GM04504 (cell line): ENCODE measurements around the gene ABCC12.

Experiments used
- DNase-seq: peaks from one replicate; pipeline ENCODE4 v3.0.0-alpha.2; 2012; ENCODE audit warnings: low read depth

The ABCC12 gene

DNA sequence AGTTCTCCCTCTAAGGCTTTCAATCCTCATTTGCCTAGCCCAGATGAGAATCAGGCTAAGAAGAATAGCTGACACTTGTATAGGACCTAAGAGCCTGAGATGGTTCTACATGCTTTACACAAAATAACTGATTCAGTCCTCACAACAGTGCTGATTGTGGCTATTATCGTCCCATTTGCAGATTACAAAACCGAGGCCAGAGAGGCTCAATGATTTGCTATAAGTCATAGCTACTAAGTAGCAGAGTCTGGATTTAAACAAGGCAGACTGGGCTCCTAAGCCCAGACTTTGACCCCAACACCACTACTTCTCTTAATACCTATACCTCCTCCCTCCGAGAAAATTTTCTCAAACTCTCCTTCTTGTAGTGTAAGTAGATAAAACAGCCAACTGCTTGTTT is 23.1 kb downstream of the ABCC12 start:
- no peak for DNase-seq

DNA sequence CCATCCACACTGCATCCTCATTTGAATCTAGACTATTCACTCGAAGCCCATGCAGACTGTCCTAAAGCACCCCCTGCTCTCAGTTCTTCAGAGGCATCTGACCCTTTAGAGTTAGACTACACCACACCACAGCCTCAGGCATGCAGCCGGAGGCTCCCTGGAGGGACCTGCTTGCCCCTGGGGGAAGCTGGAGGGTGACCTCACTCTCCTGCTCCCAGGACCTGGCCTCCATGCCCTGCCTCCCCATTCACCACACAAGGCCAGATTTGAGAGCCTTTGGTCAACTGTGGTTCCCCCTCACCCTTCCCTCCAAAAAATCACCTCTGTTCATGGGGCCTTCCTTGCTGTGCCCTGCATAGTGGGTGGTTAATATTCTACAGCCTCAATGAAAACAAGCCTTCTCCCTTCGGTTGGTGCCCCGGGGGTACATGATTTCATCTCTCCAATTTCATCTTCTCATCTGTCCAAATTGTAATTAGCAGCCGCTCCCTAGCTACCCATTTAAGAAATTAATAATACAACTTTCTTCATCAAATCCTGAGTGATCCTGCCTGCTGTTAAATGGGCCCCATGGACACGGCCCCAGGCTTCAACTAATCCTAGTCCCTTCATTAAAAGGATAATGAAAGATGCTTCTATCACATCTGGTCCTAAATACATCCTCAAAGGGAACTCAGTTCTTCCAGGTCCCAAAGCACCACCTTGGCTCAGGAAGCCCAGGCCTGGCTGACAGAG is 24.4 kb downstream of the ABCC12 start:
- no peak for DNase-seq

DNA sequence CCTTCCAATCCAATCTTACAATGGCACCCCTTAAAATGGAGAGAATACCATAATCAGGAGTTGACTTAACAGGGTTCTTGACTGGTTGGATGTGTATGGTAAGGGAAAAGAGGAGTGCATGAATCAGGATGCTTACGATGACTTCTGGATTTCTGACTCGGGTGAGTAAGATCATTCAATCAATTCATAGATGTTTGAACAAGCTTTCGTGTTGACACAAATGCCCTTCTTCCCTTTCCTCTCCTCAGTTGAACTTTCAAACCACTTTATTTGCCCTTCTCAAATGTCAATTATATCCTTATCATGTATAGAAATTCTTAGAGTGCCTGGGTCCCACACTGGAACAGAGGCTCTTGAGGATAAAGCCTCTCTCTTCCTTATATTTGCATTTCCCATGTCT is 25.9 kb downstream of the ABCC12 start:
- no peak for DNase-seq

DNA sequence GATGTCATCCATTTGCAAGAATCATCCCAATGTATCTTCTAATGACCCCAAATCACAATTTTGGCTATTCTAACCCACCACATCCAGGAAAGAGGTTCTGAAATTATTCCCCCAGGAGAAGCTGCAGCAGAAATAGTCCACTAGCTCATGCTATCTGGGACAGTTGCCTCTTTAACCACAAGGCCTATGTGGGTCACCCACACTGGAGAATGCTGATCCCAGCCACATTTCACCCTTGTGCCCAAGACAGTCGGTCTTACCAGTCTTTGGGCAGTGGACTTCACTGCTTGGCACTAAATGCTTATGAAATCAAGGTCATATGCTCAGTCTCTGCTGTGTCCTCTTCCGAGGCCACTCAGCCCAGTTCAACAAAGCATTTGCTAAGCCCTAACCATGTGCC is 27.0 kb downstream of the ABCC12 start:
- no peak for DNase-seq

DNA sequence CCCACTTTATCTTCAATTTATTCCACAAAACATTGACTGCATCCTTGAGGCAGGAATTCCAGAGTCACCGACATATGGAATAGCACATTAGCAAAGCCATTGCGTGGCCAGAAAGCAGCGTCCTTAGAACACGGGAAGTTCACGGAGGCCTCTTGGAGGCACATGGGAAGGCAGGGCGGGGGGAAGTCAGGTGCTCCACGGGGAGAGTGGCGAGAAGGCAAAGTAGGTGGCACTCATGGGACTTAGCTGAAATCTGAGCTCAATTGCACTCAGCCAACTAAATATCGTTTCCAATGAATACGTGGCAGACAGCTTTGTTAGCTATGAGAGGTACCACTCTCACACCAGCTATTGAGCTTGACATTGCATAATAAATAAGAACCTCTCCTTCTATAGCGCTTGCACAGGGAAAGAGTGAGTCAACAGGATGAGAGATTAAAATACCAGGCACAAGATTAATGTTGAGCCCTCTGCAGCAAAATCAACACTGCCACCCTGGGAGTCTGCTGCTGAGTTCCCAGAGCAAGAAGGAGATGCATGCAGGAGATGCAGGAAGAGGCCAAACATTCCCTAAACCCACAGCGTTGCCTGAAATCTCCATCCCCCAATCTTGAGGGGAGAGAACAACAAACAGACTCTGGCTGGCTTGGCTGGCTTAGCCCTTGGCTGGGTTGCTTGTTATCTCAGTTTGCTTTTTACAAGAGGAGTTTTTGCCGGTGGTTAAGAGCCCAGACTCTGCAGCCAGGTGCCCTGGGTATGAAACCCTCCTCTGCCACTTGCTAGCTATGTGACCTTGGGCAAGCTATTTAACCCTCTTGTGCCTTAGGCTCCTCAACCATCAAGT is 28.8 kb downstream of the ABCC12 start:
- peak; percentile 95 for DNase-seq

DNA sequence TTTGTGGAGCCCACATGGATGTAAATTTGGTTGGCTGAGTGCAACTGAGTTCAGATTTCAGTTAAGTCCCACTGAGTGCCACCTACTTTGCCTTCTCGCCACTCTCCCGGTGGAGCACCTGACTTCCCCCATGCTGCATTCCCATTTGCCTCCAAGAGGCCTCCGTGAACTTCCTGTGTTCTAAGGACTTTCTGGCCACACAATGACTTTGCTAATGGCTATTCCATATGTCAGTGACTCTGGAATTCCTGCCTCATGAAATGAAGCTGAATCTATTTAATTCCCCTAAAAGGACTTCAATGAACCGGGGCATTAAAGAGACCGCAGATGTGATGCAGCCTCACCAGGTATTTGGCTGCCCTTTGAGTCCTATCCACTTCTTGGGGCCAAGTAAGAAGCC is 29.9 kb downstream of the ABCC12 start:
- no peak for DNase-seq

DNA sequence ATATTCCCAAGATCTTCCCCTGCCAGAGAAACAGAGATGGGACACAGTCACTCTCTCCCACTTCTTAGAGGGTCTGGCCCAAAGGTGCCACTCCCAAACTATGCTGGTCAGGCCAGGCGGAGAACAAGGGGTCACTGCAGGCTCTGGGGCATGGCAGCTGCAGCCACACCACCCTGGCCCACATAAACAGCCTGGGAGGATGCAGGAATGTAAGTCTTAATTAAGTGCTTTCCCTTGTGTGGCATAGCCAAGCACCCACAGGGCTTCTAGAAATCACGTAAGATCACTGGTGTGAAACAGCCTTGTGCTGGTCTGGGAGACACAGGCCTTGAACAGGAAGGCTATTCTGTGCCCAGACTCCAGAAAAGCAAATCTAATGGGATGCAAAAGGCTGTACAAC is 31.5 kb downstream of the ABCC12 start:
- DNase-seq = no peak

DNA sequence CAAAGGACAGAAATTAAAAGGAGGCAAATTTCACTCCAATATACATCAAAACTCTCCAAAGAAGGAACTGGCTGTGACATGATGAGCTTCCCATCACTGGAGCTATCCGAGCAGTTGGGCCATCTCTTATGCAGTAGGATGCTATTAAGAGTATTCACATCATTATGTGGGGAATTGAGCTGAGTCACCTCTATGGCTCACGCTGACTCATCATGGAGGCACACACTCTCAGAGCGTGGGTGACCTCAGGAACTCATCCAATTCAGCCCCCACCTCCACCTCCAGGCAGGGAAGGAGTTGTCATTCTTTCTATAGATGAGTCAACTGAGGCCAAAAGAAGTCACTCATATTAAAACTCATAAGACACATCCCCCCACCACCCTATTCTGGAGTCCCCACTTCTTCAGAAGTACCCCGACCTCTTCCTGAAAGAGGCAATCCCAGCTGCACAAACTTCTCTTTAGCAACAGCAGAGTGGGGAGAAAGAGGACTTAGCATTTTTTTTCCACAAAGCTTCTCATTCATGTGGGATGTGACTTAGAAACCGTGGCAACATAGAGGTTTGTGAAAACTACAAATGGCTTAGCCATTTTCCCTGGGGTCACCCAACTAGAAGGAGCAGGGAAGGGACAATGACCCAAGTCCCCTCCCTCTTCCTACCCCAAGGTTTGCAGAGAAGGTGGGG is 32.5 kb downstream of the ABCC12 start:
- peak; percentile 97 for DNase-seq

DNA sequence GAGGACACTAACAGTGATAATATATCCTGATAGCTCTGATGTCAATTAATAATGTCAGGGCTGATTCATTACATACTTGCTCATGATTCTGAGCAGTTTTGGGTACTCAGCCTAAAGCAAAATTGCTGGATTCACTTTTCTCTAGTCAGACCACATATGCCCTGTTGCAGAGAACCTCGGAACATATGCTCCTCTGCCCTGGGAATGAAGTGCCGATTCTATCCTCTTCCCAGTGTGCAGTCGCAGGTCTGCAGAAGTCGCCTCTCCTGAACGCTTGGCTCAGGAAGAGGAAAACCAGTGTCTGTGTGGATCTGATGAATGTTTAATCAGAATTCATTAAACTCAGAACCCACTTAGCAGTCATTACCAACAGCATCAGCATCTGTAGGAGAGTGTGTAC is 34.5 kb downstream of the ABCC12 start:
- DNase-seq = no peak

DNA sequence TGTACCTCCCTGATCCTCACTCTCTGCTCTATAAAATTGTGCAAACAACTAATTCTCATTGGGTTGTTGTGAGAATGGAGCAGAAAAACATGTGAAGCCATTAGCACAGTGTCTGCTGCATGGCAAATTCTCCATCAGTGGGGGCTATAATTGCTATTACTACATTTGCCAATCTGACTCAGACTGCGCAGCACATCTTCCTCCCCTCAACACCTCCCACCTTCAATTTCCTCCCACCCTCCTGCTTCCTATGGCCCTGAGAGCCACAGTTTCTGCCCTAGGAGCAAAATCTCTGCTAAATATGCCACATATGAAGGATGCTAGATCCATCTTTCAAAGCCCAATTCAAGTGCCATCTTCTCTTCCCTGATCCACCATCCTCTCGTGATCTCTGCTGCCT is 37.0 kb downstream of the ABCC12 start:
- no peak for DNase-seq

DNA sequence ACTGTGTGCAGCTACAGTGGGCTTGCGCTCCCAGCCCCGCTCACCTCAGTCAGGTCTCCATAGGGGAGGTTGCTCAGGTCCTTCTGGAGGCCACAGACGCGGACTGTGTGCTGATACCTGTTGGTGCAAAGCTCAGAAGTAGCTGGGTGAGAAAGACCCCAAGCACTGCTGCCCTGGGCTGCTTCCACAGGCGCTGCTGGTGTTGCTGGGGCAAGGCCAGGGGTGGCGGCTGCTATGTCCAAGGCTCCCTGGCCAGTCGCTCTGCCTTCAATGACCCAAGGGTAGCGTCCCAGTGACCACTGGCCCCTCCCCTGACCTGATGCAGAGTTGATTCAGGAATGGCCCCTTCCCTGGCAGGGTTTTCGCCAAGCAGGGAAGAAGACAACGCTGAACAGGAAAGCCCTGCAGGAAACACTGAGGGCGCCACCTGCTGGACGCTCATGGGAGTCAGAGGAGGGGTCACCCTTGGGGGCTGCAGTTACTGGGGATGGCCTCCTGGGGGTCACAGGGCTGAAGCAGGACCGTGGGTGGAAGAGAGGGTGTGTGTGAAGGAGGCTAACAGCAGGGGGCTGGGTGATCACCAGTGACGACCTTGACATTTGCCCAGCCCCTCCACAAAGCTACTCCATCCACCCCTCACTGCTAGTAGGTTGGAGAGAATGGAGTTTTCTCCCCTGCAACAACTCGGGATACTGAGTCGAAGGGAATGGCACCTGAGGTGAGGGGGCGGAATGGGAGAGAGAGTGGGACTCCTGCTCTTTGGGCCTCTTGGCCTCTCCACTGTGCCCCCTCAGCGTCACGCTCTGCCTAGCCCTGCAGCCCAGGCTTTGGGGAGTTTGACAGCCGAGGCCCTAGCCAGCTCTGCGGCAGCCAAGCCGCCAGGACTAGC is 38.3 kb downstream of the ABCC12 start:
- no peak for DNase-seq

DNA sequence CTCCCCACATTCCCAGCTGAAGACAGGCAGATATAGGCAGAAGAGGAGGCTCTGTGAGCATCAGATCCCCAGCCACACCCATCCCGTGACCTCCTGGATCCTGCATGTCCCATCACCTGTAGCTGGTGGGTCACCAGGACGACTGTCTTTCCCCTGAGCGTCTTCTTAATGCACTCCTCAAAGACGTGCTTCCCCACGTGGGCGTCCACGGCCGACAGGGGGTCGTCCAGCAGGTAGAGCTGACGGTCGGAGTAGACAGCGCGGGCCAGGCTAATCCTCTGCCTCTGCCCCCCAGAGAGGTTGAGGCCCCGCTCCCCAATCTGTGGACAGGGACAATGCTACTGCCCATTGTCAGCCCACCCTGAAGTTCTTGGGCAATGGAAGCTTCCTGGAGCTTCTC is 40.5 kb downstream of the ABCC12 start:
- DNase-seq = no peak

DNA sequence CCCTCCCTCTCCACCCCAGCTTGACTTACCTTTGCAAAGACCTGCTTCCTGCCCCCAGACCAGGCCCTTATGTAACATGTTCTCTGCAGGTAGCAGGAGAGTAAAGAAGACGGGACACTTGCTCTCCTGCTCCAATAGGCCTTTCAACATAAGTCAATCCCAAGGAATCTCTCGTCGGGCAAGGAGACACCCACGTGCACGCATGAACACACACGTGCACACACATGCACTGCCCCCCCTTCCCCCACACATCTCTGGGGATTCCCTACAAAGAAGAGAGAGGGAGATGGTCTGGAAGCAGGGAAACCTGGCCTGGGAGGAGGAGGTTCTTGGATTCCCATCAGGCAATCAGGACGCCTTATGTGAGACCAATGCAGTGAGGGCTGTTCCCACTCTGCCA is 41.4 kb downstream of the ABCC12 start:
- no peak for DNase-seq

DNA sequence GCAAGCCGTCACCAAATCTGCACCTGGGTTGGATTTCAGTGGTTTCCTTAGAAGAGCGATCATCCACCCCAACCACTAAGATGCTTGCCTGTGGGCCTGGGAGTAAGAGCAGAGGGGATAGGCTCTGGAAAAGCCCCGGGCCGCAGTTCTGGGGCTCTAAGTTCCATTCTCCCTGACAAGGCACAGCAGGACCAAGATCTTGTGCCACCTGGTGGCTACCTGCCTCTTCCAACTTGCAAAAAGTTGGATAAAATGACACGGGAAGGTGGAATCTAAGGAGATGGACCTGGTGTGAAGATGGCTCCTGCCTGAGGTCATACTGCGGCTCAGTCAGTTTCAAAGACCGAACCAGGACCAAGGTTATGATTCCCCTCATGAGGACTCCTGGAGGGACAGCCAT is 42.3 kb downstream of the ABCC12 start:
- DNase-seq = no peak

DNA sequence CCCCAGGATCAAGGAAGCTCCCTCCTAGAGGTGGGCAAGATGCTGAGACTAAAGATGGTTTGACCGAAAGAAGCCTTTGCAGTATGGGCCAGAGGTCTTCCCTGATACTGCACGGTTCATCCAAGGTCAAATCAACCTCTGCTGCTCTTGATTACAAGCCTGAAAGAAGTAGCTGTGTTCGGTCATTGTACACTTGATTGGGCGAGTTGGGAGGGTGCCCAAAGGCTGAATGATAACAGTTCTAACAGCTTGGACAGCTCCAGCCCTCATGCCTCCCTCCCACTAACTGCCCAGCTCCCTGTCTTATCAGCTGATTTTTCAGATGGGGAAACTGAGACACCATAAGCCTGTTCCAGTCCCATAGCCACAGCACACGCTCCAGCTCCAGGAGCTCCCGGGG is 42.8 kb downstream of the ABCC12 start:
- no peak for DNase-seq

DNA sequence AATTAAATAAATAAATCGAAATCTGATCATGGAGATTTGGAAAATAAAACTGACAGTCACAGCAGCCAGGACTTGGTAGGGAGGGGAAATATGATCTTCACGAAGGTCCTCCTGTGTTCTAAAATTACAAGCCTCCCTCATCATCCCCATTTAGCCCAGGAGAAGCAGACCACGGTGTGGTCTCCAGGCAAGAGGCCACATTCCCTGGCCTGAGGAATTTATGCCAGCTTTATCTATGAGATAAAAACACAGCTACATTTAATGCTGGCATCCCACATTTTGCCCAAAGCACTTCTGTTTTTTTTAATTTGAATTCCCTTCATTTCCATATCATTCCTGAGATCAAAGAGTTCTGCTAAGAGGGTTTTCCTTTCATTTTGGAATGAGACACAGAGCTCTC is 43.2 kb downstream of the ABCC12 start:
- DNase-seq = no peak

DNA sequence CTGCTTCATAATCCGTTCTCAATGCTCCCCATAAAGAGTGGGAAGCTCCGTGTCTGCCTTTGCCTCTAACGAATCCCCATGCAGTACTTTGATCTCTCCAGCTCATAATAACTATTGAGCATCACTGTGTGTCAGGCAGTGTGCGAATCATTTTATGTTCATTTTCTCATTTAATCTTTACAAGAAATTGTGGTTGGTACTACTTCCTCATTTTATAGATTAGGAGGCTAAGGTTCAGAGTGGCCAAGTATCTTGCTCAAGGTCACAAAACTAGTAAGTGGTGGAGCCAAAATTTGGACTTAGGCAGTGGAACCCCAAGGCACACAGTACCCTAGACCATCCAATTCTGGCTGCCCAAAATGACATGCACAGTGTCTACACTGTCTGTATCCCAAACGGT is 44.8 kb downstream of the ABCC12 start:
- no peak for DNase-seq

DNA sequence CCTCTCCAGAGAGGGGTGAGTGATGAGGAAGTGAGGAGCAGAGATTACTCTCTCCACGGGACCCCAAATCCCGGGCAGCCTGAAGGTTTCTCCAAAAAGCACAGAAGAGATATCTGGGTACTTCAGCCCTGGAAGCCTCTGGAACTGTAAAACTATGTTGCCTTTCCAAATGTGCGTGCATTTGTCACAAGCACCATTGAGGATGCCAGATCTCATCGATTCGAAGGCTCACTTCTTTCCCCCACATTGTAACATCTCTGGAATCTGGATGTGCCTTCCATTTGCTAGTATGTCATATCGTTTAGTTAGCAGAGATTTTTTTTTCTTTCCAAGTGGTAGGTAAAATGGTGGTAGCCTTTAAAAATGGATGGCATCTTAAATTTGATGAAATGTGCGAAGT is 45.8 kb downstream of the ABCC12 start:
- DNase-seq = no peak

DNA sequence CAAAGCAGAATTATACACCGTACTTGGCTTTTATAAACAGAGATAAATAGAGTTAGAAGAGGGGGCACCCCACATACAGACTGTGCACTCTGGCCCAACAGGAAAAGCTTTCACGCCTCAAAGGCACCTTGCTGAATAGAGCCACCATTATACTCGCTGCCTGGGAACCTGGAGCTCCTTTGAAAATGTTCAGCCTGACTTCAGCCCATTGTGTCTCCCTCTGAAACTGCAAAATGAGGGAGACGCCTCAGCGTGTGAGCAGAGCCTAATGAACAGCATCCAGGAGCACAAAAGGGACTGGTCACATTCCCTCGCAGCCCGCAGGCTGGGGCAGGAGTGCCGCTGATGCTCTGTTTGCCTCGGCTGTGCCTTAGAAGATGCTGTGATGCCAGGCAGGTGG is 46.3 kb downstream of the ABCC12 start:
- no peak for DNase-seq

DNA sequence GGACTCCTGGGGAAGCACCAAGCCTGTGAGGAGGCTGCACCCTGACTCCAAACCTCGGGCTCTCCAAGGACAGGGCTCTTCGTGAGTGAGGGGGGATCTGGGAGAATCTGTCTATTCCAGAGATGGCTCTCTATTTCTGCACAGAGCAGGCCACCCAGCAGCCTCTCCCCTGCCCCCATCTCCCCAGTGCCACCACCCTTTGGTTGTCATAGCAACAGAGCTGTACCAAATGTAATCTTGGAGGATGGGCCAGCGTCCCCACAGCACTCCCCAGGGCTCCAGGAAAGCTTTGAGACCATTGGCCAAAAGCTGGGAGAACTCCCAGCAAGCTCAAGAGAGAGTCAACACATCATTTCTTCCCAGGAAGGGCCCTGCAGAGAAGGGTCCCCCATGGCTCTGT is 49.3 kb downstream of the ABCC12 start:
- no peak for DNase-seq
